ENCODE data around the gene CPXM2.
"Not testable (repeated sequence)": the region's sequence is repeated elsewhere in the genome, so short reads cannot be mapped to it uniquely, and the experiment has no call there.

The CPXM2 gene

DNA sequence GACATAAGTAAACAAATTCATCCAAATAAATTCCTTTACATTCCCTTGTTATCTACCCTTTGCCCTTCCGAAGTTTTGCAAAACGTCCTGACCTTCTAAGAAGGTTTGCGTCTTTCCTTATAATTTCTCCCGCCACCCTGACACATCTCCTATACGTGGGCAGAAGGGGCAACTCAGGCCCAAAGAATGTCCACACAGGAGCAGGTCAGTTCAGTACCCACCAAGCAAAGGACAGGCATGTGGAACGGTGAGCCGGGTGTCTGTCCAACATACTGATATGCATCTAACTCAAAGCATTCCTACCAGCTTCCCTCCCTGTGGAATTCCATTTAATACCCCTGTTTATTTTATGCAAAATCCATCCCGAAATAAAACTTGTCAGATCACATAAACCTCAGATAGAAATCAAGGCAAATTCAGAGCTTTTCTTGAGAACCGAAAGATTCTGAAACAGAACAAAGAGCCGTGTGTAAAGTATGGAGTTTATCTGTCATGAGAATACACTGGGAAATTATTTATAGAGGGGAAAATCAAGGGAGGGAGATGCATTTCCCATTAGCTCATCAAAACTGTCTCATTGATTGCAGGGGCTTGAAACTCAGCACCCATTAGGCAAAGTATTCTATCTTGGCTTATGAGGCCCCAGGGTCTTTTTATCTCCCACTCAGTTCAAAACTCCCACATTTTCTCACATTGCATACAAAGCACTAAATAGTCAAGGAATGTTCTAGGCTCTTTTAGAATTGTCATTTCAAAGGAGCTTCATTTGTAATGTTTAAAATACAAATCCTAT is 140.1 kb downstream of the CPXM2 start:
- Mint-ChIP-seq H3K9me3 (ENCODE audit: low read depth) (no peaks in the 10 kb centered on the region), H3K27ac (no peak overlapping the region), H3K36me3 (no peaks in the 10 kb centered on the region), H3K27me3 (peaks cover 2% of the 10 kb centered on the region), H3K4me3 (no peak overlapping the region), H3K4me1 (ENCODE audit: low read depth) (no peaks in the 10 kb centered on the region)

DNA sequence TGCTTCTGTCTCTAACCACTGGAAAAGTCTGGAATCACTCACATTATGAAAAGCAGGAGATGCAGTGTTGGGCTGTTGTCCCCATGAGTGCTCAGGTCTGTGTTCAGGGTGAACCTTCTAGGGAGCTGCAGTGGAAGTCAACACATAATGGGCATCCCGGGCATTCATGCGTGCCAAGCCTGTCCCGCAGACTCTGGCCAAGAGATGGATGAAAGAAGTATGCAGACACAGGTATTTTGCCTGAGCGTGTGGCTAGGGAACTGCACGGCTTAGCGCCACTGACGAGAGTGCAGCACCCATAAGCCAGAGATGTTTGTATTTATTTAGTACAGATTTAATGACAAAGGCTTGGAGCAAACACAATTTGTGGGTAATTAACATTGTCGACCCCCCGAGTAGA is 140.7 kb downstream of the CPXM2 start:
- Mint-ChIP-seq H3K4me1 (ENCODE audit: low read depth) (no peaks in the 10 kb centered on the region), H3K9me3 (ENCODE audit: low read depth) (no peaks in the 10 kb centered on the region), H3K4me3 (no peak overlapping the region), H3K27ac (no peak overlapping the region), H3K27me3 (peaks cover 2% of the 10 kb centered on the region), H3K36me3 (no peaks in the 10 kb centered on the region)

DNA sequence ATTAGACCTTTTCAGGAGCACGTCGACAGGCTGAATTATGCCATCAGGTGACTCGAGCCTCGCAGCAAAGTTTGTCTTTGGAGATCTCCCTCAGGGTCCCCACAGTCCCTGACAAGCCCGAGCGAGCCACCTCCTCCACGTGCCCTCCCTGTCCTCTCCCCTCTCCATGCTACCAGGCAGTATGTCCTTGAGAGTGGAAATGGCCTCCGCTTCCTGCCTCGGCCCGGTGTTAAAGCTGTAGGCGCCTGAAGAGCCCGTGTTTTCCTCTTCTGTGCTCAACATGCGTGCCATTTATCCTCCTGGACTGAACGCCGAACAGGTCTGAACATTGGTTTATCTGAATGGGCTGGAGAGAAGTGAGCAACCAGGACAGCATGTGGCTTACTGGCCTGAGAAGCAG is 142.9 kb downstream of the CPXM2 start:
- no peaks in the 10 kb centered on the region for H3K9me3 Mint-ChIP-seq (ENCODE audit: low read depth)
- H3K4me3 Mint-ChIP-seq, result no peak overlapping the region
- H3K36me3 Mint-ChIP-seq, result no peaks in the 10 kb centered on the region
- no peaks in the 10 kb centered on the region for H3K27me3 Mint-ChIP-seq
- H3K27ac Mint-ChIP-seq, result no peak overlapping the region
- H3K4me1 Mint-ChIP-seq (ENCODE audit: low read depth), result no peaks in the 10 kb centered on the region

DNA sequence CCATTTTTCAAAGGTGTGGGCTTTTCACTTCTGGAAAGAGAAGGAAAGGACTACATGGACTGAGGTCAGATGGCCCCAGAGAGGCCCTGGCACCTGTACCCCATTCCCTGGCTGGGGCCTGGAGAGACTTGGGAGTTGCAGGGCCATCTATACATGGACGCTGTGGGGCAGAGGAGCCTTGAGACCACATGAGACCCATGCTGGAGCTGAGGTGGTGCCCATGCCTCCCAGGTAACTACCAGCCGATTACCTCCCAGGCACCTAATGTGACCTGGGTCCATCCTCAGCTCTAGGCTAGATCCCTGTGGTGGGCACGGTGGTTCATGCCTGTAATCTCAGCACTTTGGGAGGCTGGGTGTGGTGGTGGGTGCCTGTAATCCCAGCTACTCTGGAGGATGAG is 144.2 kb downstream of the CPXM2 start:
- no peaks in the 10 kb centered on the region for H3K36me3 Mint-ChIP-seq
- no peaks in the 10 kb centered on the region for H3K9me3 Mint-ChIP-seq (ENCODE audit: low read depth)
- no peak overlapping the region for H3K4me3 Mint-ChIP-seq
- no peak overlapping the region for H3K27ac Mint-ChIP-seq
- H3K4me1 Mint-ChIP-seq (ENCODE audit: low read depth), result no peaks in the 10 kb centered on the region
- H3K27me3 Mint-ChIP-seq, result no peaks in the 10 kb centered on the region

DNA sequence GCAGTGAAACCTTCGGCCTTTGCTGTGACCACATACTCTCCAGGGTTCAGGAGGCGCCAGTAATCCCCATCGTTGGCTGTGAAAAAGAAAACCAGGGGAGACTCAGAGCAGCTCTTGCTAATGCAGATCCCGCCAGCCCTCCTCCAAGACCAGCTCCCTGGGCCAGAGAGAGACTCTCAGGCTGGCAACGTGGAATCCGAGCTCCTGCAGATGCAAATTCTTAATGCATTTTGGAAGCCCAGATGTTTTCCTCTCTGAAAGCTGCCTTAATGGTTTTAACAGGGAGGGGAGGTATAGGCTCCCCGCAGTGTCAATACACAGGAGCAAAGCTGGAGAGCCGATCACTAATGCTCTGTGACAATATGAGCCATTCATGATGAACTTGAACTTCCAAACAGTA is 144.7 kb downstream of the CPXM2 start:
- Mint-ChIP-seq H3K36me3 (no peaks in the 10 kb centered on the region), H3K27me3 (no peaks in the 10 kb centered on the region), H3K27ac (no peak overlapping the region), H3K4me3 (no peak overlapping the region), H3K4me1 (ENCODE audit: low read depth) (no peaks in the 10 kb centered on the region), H3K9me3 (ENCODE audit: low read depth) (no peaks in the 10 kb centered on the region)

DNA sequence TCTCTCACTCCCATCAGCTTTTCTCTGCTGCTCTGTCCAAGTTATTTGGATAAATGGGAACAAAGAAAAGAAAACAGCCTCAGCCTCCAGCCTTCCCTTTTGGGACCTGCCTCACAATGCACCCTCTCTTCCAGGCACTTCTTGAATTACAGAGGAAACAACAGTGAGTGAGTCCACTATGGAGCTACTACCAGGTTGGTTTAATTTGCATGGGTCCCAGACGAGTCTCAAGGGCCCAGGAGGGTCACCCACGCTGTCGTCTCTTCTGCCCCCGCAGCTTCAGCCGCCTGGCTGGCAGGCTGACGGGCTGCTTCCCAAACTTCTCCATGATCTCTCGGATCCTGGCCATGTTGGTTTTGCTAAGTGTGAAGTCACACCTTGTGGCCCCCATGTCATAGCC is 145.1 kb downstream of the CPXM2 start:
- no peaks in the 10 kb centered on the region for H3K9me3 Mint-ChIP-seq (ENCODE audit: low read depth)
- H3K36me3 Mint-ChIP-seq, result no peaks in the 10 kb centered on the region
- H3K27me3 Mint-ChIP-seq, result no peaks in the 10 kb centered on the region
- H3K27ac Mint-ChIP-seq, result no peak overlapping the region
- H3K4me1 Mint-ChIP-seq (ENCODE audit: low read depth), result no peaks in the 10 kb centered on the region
- no peak overlapping the region for H3K4me3 Mint-ChIP-seq

DNA sequence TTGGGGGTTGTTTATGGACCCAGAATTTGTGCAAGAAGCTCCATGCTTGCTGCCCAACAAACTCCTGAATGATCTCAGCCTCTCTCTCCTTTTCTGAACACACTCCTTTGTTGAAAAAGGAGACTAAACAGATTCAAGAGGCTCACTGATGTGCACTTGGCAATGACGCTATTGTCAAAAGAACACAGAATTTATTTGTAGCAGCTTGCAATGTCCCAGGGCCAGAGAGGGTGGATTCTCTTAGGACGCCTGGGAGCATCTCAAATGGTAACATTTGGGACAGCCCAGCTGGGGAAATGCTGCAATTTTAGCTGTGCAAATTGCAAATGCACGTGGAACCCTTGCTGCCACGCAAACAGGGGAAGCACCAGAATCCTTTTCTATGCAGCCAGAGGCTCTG is 145.5 kb downstream of the CPXM2 start:
- Mint-ChIP-seq H3K27ac (no peak overlapping the region), H3K27me3 (no peaks in the 10 kb centered on the region), H3K9me3 (ENCODE audit: low read depth) (no peaks in the 10 kb centered on the region), H3K4me3 (no peak overlapping the region), H3K4me1 (ENCODE audit: low read depth) (no peaks in the 10 kb centered on the region), H3K36me3 (no peaks in the 10 kb centered on the region)

DNA sequence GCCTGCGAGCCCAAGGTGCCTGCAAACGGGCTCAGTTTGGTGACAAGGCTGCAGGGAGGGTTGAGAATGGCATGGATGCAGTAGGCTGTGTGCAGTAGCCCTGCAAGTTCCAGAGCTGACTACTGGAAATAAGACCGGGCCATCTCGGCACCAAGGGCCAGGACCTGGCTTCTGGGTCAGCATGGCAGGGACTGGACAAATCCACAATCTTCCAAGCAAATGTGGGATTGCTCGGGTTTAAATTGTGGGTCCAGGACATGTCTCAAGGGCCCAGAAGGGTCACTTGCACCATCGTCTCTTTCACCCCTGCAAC is 147.4 kb downstream of the CPXM2 start:
- H3K36me3 Mint-ChIP-seq, result no peaks in the 10 kb centered on the region
- H3K27ac Mint-ChIP-seq, result no peak overlapping the region
- H3K4me3 Mint-ChIP-seq, result no peak overlapping the region
- no peaks in the 10 kb centered on the region for H3K9me3 Mint-ChIP-seq (ENCODE audit: low read depth)
- no peaks in the 10 kb centered on the region for H3K4me1 Mint-ChIP-seq (ENCODE audit: low read depth)
- peaks cover 2% of the 10 kb centered on the region for H3K27me3 Mint-ChIP-seq

DNA sequence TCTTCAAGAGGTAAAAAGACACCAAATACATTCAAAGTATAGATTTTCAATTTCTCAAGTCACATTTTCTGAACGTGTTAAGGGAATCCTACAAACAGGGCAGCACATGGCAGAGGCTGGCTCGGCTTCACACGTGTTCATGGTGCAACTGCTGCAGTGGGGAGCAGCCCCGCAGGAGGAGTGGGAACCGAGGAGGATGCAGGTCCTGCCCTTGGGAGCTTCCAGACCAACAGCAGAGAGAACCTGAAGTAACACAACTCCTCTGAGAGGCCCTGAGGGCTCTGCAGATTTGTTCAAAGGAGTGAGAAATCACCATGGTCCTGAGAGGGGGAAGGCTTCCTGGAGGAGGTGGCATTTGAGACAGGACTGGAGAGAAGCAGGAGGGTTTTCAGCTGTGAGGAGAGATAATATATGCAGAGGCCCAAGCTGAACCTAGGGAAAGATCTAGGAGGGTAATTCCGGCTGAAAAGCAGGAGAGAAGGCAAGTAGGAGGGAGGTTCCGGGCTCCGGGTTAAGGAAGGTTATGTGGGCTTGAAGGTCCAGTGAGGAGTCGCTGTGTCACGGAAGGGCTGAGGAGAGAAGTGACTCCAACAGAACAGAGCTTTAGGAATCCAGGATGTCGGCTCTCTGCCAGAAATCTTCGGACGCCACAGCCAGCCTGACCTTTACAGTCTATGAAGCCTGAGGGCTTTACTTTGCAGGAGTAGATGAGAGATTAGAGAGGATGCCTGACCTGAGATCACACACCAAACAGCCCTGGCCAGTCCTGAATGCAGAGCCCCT is 148.0 kb downstream of the CPXM2 start:
- Mint-ChIP-seq H3K4me1 (ENCODE audit: low read depth) (no peaks in the 10 kb centered on the region), H3K4me3 (no peak overlapping the region), H3K27me3 (peaks cover 2% of the 10 kb centered on the region), H3K9me3 (ENCODE audit: low read depth) (no peaks in the 10 kb centered on the region), H3K27ac (no peak overlapping the region), H3K36me3 (no peaks in the 10 kb centered on the region)

DNA sequence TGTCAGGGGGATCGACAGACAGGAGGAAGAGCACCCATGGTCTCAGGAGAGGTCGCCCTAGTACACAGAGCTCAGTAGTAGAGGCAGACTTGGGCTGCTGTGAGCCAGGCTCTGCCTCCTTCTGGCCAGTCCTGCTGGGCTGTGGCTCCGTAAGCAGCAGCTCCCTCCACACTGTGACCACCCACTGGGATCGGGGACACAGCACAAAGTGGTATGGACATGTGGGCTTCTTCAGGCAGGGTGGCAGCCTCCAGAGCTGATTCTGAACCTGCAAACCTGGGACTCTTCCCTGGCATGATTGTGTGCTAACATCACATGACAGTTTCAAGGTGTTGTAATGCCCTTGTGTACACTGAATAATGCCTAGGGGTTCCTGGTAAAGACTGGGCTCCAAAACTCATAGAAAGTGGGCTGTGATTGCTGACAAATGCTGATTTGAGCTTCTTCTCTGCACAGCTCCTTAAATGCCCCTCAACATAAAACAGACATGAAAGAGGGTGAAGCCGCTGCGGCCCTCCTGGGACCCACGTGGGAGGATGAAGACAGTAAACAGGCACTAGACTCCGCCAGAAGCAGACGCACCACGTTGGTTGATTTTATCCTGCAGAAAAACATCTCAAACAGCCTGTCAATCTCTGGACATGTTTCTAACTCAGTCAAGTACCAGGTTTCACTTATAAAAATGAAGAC is 148.7 kb downstream of the CPXM2 start:
- no peaks in the 10 kb centered on the region for H3K36me3 Mint-ChIP-seq
- no peak overlapping the region for H3K4me3 Mint-ChIP-seq
- no peaks in the 10 kb centered on the region for H3K4me1 Mint-ChIP-seq (ENCODE audit: low read depth)
- no peaks in the 10 kb centered on the region for H3K9me3 Mint-ChIP-seq (ENCODE audit: low read depth)
- no peak overlapping the region for H3K27ac Mint-ChIP-seq
- H3K27me3 Mint-ChIP-seq, result peaks cover 2% of the 10 kb centered on the region

DNA sequence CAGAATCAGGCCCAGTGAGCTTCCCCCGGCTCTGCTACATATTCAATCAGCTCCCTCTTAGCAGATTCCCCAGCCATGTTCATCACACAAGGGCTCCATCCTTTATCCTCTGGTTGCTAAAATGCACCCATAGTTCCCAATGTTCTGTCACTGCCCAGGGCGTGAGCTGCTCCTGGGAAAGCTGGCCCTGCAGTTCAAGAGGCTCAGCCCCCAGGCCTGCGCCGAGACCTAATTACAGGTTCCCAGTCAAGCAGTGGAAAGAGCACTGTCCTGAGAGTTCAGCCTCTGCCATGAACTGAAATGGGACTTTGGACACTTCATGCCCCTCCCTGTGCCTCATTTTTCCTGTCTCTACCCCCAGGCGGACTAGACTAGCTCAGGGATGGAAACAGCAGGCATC is 149.9 kb downstream of the CPXM2 start:
- peaks cover 2% of the 10 kb centered on the region for H3K27me3 Mint-ChIP-seq
- no peaks in the 10 kb centered on the region for H3K36me3 Mint-ChIP-seq
- no peak overlapping the region for H3K4me3 Mint-ChIP-seq
- H3K9me3 Mint-ChIP-seq (ENCODE audit: low read depth), result no peaks in the 10 kb centered on the region
- H3K27ac Mint-ChIP-seq, result no peak overlapping the region
- no peaks in the 10 kb centered on the region for H3K4me1 Mint-ChIP-seq (ENCODE audit: low read depth)

DNA sequence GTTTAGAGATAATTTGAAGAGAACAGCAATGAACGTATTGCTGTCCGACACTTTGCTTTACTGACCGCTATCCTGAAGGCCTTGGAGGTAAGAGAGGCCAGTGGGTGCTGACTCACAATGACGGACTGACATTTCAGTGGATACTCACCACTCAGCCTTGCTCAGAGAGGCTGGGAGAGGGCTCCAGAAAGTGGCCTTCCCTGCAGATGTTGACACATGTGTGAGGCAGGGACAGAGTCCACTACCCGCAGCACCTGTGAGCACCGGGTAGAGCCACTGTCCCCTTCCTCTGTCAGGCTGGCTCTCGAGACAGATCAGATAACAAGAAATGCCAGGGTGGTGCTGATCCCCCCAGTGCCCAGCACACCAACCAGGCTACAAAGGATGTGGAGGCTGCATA is 150.5 kb downstream of the CPXM2 start:
- H3K27ac Mint-ChIP-seq, result no peak overlapping the region
- H3K27me3 Mint-ChIP-seq, result peaks cover 2% of the 10 kb centered on the region
- no peak overlapping the region for H3K4me3 Mint-ChIP-seq
- H3K36me3 Mint-ChIP-seq, result no peaks in the 10 kb centered on the region
- H3K9me3 Mint-ChIP-seq (ENCODE audit: low read depth), result no peaks in the 10 kb centered on the region
- H3K4me1 Mint-ChIP-seq (ENCODE audit: low read depth), result no peaks in the 10 kb centered on the region

DNA sequence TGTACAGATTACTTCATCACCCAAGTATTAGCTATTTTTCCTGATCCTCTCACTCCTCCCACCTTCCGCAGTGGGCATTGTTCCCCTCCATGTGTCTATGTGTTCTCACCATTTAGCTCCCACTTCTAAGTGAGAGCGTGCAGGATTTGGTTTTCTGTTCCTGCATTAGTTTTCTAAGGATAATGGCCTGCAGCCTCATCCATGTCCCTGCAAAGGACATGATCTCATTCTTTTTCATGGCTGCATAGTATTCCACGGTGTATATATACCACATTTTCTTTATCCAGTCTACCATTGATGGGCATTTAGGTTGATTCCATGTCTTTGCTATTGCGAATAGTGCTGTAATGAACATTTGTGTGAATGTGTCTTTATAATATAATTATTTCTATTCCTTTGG is 154.7 kb downstream of the CPXM2 start:
- not testable (repeated sequence) for H3K36me3 Mint-ChIP-seq; H3K27ac Mint-ChIP-seq; H3K27me3 Mint-ChIP-seq; H3K9me3 Mint-ChIP-seq (ENCODE audit: low read depth); H3K4me3 Mint-ChIP-seq; H3K4me1 Mint-ChIP-seq (ENCODE audit: low read depth)

DNA sequence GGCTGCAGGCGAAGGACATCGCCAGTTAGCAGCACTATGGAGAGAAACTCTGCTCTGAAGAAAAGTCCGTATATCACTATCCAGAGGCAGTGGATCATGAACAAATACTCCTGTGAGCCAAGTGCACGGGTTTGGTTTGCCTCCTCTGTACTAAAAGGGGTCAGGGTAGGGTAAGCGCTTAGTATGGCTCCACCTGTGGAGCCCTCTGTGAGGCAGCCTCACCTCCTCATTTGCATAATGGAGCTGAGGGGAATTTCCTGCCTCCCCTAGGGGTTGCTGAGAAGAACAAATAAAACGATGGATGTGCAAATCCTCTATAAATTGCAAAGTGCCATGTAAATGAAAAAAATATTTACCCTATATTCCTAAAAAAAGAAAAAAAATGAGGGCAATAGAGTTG is 162.1 kb downstream of the CPXM2 start:
- H3K27me3 Mint-ChIP-seq, result no peaks in the 10 kb centered on the region

DNA sequence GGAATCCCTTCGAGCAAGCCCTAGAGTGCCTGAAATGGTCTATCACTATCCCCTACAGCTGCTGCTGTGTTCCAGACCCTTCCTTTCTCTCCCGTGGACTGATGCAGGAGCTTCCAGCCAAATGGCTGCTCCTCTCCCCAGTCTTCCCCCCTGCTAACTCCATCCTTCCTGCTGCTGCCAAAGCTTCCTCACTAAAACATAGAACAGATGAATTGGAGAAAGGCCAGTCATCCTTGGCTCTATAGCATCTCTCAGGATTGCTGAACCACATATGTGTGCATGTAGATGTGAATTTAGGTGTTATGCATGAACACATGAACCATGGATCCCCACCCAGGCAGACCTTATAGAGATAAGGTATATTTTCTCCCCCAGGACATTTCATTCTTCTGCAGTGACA is 164.8 kb downstream of the CPXM2 start:
- no peaks in the 10 kb centered on the region for H3K36me3 Mint-ChIP-seq
- no peak overlapping the region for H3K4me3 Mint-ChIP-seq
- no peaks in the 10 kb centered on the region for H3K9me3 Mint-ChIP-seq (ENCODE audit: low read depth)
- H3K4me1 Mint-ChIP-seq (ENCODE audit: low read depth), result no peaks in the 10 kb centered on the region
- no peaks in the 10 kb centered on the region for H3K27me3 Mint-ChIP-seq
- no peak overlapping the region for H3K27ac Mint-ChIP-seq

More for the DNA sequence above, 162.1 kb downstream of the CPXM2 start:
- H3K4me3 Mint-ChIP-seq, result no peak overlapping the region
- no peak overlapping the region for H3K27ac Mint-ChIP-seq
- H3K4me1 Mint-ChIP-seq (ENCODE audit: low read depth), result no peaks in the 10 kb centered on the region
- no peaks in the 10 kb centered on the region for H3K9me3 Mint-ChIP-seq (ENCODE audit: low read depth)
- no peaks in the 10 kb centered on the region for H3K36me3 Mint-ChIP-seq
